ENCODE results near the gene ZNF117. TPM values are rescaled to one million over a fixed set of nuclear protein-coding genes. Genes with fewer than 3 reads are reported as not detected.

Gene ZNF117
- total RNA-seq, 2 donors from 2014 or later, result 1.8 to 6.2 TPM

Other genes with a start within 250 kb of the ZNF117 start
- gene ZNF138, start 196.6 kb downstream of the ZNF117 start, total RNA-seq, result 10 to 100 TPM; 11.4 to 12.0 TPM
- gene ZNF273, start 87.8 kb downstream of the ZNF117 start, total RNA-seq, result 10 to 100 TPM in 1 of 2 donors, 1 to 10 TPM in 1; 9.1 to 13.6 TPM
- 10 to 100 TPM in 1 of 2 donors, 1 to 10 TPM in 1; 6.1 to 13.7 TPM for gene ERV3-1, start 15.7 kb upstream of the ZNF117 start, total RNA-seq